Retinal pigment epithelial cell (primary cell): Measurements from ENCODE around the gene HSF2.

ENCODE experiments used
- DNase-seq: peaks from one replicate; pipeline ENCODE4 v3.0.0-alpha.2; 2010; ENCODE audit warnings: low read depth
- H3K4me3 ChIP-seq: 2 replicates; pipeline ENCODE4 v1.5.1; 2011; ENCODE audit warnings: mild to moderate bottlenecking, low read length, control low read depth, moderate library complexity
- TF ChIP-seq, protein P1 (sequence below): conservative IDR thresholded peaks from 2 replicates; pipeline ENCODE4 v1.5.1; 2011; ENCODE audit warnings: low read depth, low read length, control low read depth, inconsistent platforms

HSF2 gene

DNA sequence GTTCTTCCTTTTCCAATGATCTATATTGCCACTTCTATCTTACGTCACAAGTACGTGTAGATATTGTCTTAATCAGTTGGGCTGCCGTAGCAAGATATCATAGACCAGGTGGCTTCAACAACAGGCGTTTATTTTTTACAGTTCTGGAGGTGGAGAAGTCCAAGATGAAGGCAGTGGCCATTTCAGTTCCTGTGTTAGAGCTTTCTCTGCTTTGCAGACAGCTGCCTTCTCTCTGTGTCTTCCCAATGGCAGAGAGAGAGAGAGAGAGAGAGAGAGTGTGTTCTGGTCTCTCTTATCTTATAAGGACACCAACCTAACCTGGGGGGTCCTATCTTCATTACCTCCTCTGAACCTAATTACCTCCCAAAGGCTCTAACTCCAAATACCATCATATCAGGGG, 8.3 kb downstream of the HSF2 start:
- TF ChIP-seq, protein P1, sequence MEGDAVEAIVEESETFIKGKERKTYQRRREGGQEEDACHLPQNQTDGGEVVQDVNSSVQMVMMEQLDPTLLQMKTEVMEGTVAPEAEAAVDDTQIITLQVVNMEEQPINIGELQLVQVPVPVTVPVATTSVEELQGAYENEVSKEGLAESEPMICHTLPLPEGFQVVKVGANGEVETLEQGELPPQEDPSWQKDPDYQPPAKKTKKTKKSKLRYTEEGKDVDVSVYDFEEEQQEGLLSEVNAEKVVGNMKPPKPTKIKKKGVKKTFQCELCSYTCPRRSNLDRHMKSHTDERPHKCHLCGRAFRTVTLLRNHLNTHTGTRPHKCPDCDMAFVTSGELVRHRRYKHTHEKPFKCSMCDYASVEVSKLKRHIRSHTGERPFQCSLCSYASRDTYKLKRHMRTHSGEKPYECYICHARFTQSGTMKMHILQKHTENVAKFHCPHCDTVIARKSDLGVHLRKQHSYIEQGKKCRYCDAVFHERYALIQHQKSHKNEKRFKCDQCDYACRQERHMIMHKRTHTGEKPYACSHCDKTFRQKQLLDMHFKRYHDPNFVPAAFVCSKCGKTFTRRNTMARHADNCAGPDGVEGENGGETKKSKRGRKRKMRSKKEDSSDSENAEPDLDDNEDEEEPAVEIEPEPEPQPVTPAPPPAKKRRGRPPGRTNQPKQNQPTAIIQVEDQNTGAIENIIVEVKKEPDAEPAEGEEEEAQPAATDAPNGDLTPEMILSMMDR = no peak
- H3K4me3 ChIP-seq = no peak overlapping the region
- DNase-seq = no peak

DNA sequence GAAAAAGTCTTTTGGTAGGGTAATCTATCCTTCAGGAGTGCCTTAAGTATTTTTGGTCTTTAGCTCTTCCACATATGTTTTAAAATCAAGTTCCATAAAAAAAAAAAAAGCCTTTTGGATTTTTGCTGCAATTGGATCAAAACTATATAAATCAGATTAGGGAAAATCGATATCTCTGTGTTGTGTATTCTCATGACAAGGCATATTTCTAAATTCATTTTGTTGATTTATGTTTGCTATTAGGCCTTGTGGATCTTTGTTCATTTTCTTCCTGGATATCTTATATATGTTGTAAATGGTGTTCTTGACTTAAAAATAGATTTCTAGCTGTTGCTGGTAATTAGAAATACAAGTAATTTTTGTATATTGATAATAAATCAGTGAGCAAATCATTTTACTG, 8.8 kb downstream of the HSF2 start:
- no peak overlapping the region for H3K4me3 ChIP-seq
- TF ChIP-seq, protein P1 = no peak

DNA sequence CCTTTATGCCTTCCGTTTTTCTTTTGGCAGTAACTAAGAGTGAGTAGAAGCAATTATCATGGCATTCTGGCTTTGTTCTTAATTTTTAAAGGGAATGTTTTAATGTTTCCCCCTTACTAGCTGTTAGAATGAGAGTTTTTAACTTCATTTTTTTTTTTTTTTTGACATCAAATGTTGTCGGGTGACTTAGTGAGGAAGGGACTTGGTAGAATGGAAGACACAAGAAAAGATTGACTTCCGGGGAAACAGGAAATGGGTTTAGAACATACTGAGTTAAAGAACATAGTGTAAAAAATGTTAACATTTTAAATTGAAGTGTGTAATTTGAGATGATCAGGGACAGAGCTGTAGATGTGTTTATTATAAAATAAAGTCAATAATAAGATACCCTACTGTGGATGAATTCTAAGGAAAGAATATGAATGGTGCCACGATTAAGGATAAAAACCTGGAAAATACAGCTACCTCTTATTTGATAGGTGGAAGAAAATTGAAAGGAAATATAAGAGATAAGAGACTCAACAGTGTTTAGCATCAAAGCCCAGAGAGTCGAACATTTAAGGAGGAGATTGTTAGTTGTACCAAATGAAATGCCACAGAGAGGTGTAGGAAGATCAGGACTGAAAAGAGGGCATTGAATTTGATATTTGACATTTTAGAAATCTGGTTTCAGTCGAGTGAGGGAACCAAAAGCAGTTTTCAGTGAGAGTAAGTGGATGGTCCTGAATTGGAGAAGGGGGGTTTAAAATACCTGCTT, 9.4 kb downstream of the HSF2 start:
- no peak overlapping the region for H3K4me3 ChIP-seq
- DNase-seq = no peak
- TF ChIP-seq, protein P1 = no peak

More for the DNA sequence above, 8.8 kb downstream of the HSF2 start:
- DNase-seq = no peak

DNA sequence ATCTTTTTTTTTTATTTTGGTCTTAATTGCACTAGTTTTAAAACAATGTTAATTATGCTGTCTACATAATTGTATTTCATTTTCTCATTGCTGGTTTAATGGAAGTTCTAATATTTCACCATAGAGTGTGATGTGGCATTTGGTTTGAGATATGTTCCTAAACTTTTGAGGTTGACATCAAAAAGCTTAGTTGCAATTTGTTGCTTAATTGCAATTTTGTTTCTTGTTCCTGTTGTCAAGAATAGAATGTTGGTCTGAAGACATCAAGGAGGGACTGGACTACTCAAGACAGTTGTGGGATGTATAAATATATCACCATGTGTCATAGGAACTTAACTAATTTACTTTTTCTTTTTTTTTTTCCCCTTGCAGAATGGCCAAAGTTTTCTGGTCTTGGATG, 12.5 kb downstream of the HSF2 start:
- TF ChIP-seq, protein P1 = no peak
- DNase-seq = no peak
- no peak overlapping the region for H3K4me3 ChIP-seq

DNA sequence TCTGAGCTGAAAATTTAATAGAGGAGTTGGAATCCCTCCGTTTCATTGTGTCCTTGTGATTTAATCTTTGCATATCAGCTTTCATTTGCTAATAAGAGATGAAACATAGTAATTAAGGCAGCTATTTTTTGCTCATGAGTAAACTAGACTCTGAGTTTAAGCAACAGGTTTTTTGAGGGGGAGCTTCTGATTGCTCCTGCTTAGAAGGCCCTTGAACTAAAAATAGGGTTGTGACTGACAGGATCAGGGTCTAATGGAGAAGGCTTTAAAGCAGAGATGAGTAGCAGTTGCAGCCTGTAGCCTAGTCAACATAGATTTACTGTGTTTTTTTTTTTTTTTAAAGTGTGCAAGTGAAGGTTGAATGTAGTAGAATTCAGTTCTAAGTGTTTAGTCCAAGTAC, 17.4 kb downstream of the HSF2 start:
- TF ChIP-seq, protein P1 = no peak

DNA sequence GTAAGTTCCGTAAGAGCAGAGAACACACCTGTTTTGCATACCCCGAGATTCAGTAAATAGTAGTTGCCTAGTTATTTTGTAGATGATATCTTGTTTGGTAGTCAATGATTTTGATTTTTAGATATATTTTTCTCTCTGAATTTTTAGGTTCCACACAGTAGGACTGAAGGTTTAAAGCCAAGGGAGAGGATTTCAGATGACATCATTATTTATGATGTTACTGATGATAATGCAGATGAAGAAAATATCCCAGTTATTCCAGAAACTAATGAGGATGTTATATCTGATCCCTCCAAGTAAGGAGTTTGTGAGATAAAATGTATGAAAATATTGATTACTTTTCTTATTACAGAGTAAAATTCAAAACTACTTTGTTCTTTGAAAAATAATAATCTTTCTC, 22.6 kb downstream of the HSF2 start:
- no peak overlapping the region for H3K4me3 ChIP-seq
- TF ChIP-seq, protein P1 = no peak
- no peak for DNase-seq

More for the DNA sequence above, 17.4 kb downstream of the HSF2 start:
- DNase-seq = no peak
- H3K4me3 ChIP-seq = no peak overlapping the region

DNA sequence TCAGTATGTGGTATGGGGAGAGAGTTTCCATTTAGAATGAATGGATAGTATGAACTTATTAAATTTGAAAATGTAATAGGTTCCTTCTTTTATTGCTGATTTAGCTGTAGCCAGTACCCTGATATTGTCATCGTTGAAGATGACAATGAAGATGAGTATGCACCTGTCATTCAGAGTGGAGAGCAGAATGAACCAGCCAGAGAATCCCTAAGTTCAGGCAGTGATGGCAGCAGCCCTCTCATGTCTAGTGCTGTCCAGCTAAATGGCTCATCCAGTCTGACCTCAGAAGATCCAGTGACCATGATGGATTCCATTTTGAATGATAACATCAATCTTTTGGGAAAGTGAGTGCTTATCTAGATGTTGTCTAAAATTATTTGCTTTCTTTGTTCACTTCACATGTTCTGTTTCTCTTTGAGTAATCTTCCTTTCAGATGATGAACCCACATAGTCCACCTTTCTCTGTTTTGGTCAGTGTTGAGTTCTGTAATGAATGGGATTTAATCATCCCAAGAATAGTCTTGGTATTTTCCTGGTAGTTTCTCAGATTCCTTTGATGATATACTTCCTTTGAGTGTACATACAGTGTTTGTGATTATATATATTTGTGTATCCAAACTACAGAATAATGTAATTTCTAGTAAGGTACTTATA, 23.3 kb downstream of the HSF2 start:
- no peak for DNase-seq
- TF ChIP-seq, protein P1 = no peak
- no peak overlapping the region for H3K4me3 ChIP-seq
